Kidney (tissue), 14 donors: ENCODE measurements around the gene MTRR. TPM values are rescaled to one million over a fixed set of nuclear protein-coding genes. Genes with fewer than 3 reads are reported as not detected.

Experiments
- DNase-seq, 5 donors: peaks; one replicate each; pipeline ENCODE4 v3.0.0-alpha.2; 2013 to 2020
- FAIRE-seq: peaks from 2 replicates; lab custom pipeline; 2012; peaks lifted over from hg19 to GRCh38; lab: Jason Lieb, UNC
- H3K27ac ChIP-seq, 2 donors: one replicate each; pipeline ENCODE4 v1.7.0; 2013; ENCODE audit warnings: low read depth in 2 of 2, low read length in 2 of 2, inconsistent platforms in 1 of 2
- H3K27me3 ChIP-seq: one replicate; pipeline ENCODE4 v1.7.1; 2013; ENCODE audit warnings: low read length, inconsistent platforms; ENCODE audit not compliant: control insufficient read depth, insufficient read depth
- H3K36me3 ChIP-seq, 3 donors: one replicate each; pipeline versions ENCODE4 v1.7.0 to v1.7.1; 2013; ENCODE audit warnings: low read length in 3 of 3, control low read depth in 1 of 3, inconsistent platforms in 1 of 3; ENCODE audit not compliant: insufficient read depth in 3 of 3, control insufficient read depth in 2 of 3
- H3K4me1 ChIP-seq, 3 donors: one replicate each; pipeline versions ENCODE4 v1.7.0 to v1.7.1; 2013; ENCODE audit warnings: low read length in 3 of 3, inconsistent platforms in 1 of 3, low read depth in 1 of 3; ENCODE audit not compliant: control insufficient read depth in 2 of 3, insufficient read depth in 2 of 3
- H3K4me3 ChIP-seq, 3 donors: one replicate each; pipeline versions ENCODE4 v1.7.0 to v1.8.1; 2013; ENCODE audit warnings: low read length in 3 of 3, control low read depth in 1 of 3, inconsistent platforms in 1 of 3
- H3K9ac ChIP-seq, 3 donors: one replicate each; pipeline versions ENCODE4 v1.7.0 to v1.7.1; 2013; ENCODE audit warnings: low read length in 3 of 3, control low read depth in 1 of 3, inconsistent platforms in 1 of 3
- H3K9me3 ChIP-seq, 3 donors: one replicate each; pipeline versions ENCODE4 v1.7.0 to v1.7.1; 2013; ENCODE audit warnings: low read length in 3 of 3, control low read depth in 1 of 3, inconsistent platforms in 1 of 3; ENCODE audit not compliant: control insufficient read depth in 2 of 3, insufficient read depth in 1 of 3
- intact Hi-C: fragments of 100-400 bp; cut with DNase I; formaldehyde crosslinking; loops from one replicate; pipeline ENCODE4 v1.11.1; 2022
- polyA plus RNA-seq: library from polyadenylated mRNA; stranded (reverse); fragments of 350-450 nt; fragmentation: Illumina TruSeq; extraction: RNeasy Lipid Tissue Mini Kit (QIAGEN cat#74804); gene quantifications from one replicate; pipeline ENCODE4 v1.2.3, GENCODE V29; 2014; ENCODE audit warnings: low read depth, low replicate concordance; ENCODE audit not compliant: insufficient read depth
- total RNA-seq: library from RNA; stranded (reverse); fragmentation: NEBNext Ultra II Directional; extraction: Animal tissue kit (Norgen Biotek cat#: 25700); gene quantifications from one replicate; pipeline ENCODE4 v1.2.1, GENCODE V29; 2021
- TF ChIP-seq, protein P1 (sequence below): IDR thresholded peaks from 3 replicates; pipeline ENCODE4 v1.5.1; 2012; ENCODE audit warnings: mild to moderate bottlenecking, moderate library complexity, borderline replicate concordance; ENCODE audit not compliant: insufficient read depth; ENCODE audit errors: extremely low read depth
- donor health status: control.
- donor health status: control.
- donor health status: control.
- donor health status: control.
- donor health status: control.
- donor health status: DM: yes; HTN: yes; CAD: no.
- donor health status: Normal renal cell carcinoma (clear cell type).

The MTRR gene
- total and polyA plus RNA-seq, 2 donors from 2014 or later = 19.6 to 75.8 TPM

DNA sequence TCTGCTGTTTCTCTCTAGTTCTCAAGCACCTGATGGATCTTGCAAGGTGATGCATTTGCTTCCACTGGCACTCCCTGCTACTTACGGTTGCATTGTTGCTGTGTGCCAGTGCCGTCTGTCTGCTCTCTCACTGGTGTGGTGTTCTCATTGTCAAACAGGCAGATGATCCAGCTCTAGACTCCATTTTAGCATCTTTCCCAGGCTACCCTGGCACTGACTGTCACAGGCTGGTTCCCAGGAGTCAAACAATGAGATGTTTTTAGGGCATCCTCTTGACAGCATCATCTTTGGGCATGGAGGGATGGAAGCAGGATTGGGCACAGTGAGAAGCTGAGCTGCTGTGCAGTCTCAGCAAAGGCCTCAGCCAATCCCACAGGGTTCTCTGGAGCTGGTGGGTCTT, 12.9 kb downstream of the MTRR start:
- H3K9me3 ChIP-seq = peaks cover 0 to 7% (median 0%) of the 10 kb centered on the region in 3 donors
- H3K36me3 ChIP-seq = peaks cover 24 to 58% (median 31%) of the 10 kb centered on the region in 3 donors
- H3K4me3 ChIP-seq = no peak overlapping the region
- FAIRE-seq = no peak
- H3K27ac ChIP-seq = no peak overlapping the region
- no peaks in the 10 kb centered on the region for H3K27me3 ChIP-seq
- TF ChIP-seq, protein P1, sequence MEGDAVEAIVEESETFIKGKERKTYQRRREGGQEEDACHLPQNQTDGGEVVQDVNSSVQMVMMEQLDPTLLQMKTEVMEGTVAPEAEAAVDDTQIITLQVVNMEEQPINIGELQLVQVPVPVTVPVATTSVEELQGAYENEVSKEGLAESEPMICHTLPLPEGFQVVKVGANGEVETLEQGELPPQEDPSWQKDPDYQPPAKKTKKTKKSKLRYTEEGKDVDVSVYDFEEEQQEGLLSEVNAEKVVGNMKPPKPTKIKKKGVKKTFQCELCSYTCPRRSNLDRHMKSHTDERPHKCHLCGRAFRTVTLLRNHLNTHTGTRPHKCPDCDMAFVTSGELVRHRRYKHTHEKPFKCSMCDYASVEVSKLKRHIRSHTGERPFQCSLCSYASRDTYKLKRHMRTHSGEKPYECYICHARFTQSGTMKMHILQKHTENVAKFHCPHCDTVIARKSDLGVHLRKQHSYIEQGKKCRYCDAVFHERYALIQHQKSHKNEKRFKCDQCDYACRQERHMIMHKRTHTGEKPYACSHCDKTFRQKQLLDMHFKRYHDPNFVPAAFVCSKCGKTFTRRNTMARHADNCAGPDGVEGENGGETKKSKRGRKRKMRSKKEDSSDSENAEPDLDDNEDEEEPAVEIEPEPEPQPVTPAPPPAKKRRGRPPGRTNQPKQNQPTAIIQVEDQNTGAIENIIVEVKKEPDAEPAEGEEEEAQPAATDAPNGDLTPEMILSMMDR = no peak
- intact Hi-C loops = no loop called here
- H3K4me1 ChIP-seq = peaks cover 0 to 8% (median 0%) of the 10 kb centered on the region in 3 donors
- DNase-seq = no peak
- H3K9ac ChIP-seq = no peak overlapping the region

DNA sequence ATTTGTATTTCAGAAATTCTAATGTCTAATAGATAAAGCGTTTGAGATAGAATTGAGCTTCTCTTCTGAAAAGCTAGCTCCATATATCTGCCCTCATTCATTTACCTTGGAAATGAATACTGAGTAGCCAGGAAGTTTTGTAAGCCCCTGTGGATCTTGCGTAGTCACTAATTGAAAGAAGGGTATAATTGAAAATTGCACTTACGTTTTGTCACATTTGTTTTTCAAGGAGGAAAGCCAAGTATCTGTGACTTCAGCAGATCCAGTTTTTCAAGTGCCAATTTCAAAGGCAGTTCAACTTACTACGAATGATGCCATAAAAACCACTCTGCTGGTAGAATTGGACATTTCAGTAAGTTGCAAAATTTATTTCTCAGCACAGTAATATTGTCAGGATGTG, 14.0 kb downstream of the MTRR start:
- Histone ChIP-seq H3K27ac (no peak overlapping the region), H3K4me3 (no peak overlapping the region), H3K4me1 (peaks cover 0 to 8% (median 0%) of the 10 kb centered on the region in 3 donors), H3K9me3 (peaks cover 0 to 7% (median 0%) of the 10 kb centered on the region in 3 donors), H3K9ac (no peak overlapping the region), H3K27me3 (no peaks in the 10 kb centered on the region), H3K36me3 (peaks cover 19 to 53% (median 31%) of the 10 kb centered on the region in 3 donors)
- DNase-seq (no peak), FAIRE-seq (no peak)
- intact Hi-C loops = no loop called here
- TF ChIP-seq, protein P1 = no peak

DNA sequence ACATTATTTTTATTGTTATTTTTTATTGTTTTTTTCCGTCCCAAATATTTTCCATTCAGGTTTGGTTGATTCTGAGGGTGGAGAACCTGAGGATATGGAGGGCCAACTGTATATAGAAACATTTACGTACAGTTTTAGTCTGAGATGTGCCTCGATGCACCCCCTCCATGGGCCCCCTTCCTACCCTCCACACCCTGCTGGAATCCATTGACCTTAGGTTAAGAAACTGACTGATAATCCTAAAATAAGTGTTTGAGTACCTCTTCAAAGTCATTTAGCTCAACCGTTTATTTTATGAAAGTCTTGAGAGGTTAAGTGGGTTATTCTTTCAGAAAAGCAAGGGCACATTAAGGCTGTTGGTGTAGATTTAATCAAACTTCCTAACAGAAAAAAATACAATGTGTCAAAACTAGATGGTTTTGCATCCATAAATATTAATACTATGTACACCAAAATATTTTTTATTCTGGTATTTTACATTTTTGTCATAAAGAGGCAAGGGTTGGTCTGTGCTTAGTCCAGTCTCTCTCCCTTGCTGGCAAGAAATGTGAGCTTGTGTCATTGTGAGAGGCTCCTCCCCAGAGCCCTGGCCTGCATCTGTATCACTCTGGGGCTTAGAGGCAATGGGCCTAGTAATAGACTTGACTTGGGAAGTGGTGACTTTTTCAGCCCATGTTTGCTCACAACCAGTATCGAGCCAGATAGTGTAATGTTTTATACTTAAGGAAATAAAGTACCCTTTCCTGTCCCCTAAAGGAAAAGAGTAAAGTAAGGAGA, 15.7 kb downstream of the MTRR start:
- TF ChIP-seq, protein P1 = no peak
- DNase-seq (no peak), FAIRE-seq (no peak)
- Histone ChIP-seq H3K36me3 (peaks cover 17 to 42% (median 35%) of the 10 kb centered on the region in 3 donors), H3K4me1 (no peaks in the 10 kb centered on the region), H3K9ac (no peak overlapping the region), H3K4me3 (no peak overlapping the region), H3K27me3 (no peaks in the 10 kb centered on the region), H3K27ac (no peak overlapping the region), H3K9me3 (peaks cover 0 to 5% (median 0%) of the 10 kb centered on the region in 3 donors)
- intact Hi-C loops = no loop called here
